SK-N-SH (cell line): ENCODE measurements around the gene TFB2M. TPM values are rescaled to one million over a fixed set of nuclear protein-coding genes. Genes with fewer than 3 reads are reported as not detected.
A peak's percentile ranks its signal among the peaks of the same experiment; 100 is the strongest.

Experiments used
- CTCF ChIA-PET: fragments of 300-600, 350-600 bp; formaldehyde crosslinking; extraction: SDS; loops from one replicate; lab custom pipeline; 2021; lab: Yijun Ruan, JAX
- POLR2A ChIA-PET: fragments of 350-600 bp; sonication (Branson Sonifier 250); formaldehyde crosslinking; extraction: SDS; loops from one replicate; lab custom pipeline; 2020; ENCODE audit warnings: antibody characterized with exemption, inconsistent platforms; lab: Yijun Ruan, JAX
- DNase-seq: peaks from one replicate; pipeline ENCODE4 v3.0.0; 2012
- H2AFZ ChIP-seq: fragments of 200-600 bp; sonication (generic); 2 replicates; pipeline ENCODE4 v1.8.1; 2016; ENCODE audit warnings: antibody characterized with exemption, mild to moderate bottlenecking, low read depth
- H3F3A ChIP-seq: fragments of 200-600 bp; sonication (generic); replicated peaks from 2 replicates; pipeline ENCODE3; 2016; ENCODE audit warnings: antibody characterized with exemption, mild to moderate bottlenecking; ENCODE audit not compliant: insufficient read depth
- H3K27ac ChIP-seq, 2 experiments: fragments of 200-500 bp in 1 of 2; fragments of 200-600 bp in 1 of 2; sonication (Bioruptor generic) in 1 of 2; sonication (generic), shearing (Covaris generic) in 1 of 2; 2 replicates each; pipeline versions ENCODE4 v1.5.1 to v1.6.1; 2014 to 2016; ENCODE audit warnings: low read depth in 2 of 2, inconsistent platforms in 1 of 2, low read length in 1 of 2, mild to moderate bottlenecking in 1 of 2, mixed read lengths in 1 of 2
- H3K27me3 ChIP-seq: fragments of 200-600 bp; sonication (generic), shearing (Covaris generic); 2 replicates; pipeline ENCODE4 v1.6.1; 2016; ENCODE audit warnings: mixed run types; ENCODE audit not compliant: insufficient read depth
- H3K36me3 ChIP-seq, 2 experiments: fragments of 200-500 bp in 1 of 2; fragments of 200-600 bp in 1 of 2; sonication (Bioruptor generic) in 1 of 2; sonication (generic) in 1 of 2; replicated peaks in 1 of 2; 2 replicates each; pipeline versions ENCODE3 to v1.5.1; 2014 to 2016; ENCODE audit warnings: low read length in 1 of 2, mild to moderate bottlenecking in 1 of 2; ENCODE audit not compliant: insufficient read depth in 2 of 2, control insufficient read depth in 1 of 2
- H3K4me1 ChIP-seq, 2 experiments: fragments of 200-500 bp in 1 of 2; fragments of 200-600 bp in 1 of 2; sonication (Bioruptor generic) in 1 of 2; sonication (generic), shearing (Covaris generic) in 1 of 2; 2 replicates each; pipeline versions ENCODE4 v1.5.1 to v1.6.1; 2014 to 2016; ENCODE audit warnings: low read depth in 1 of 2, low read length in 1 of 2, mixed run types in 1 of 2; ENCODE audit not compliant: insufficient read depth in 2 of 2, control insufficient read depth in 1 of 2
- H3K4me2 ChIP-seq: fragments of 200-600 bp; sonication (generic), shearing (Covaris generic); 2 replicates; pipeline ENCODE4 v1.6.1; 2017; ENCODE audit warnings: mixed run types
- H3K4me3 ChIP-seq, 2 experiments: fragments of 200-500 bp in 1 of 2; fragments of 200-600 bp in 1 of 2; sonication (Bioruptor generic) in 1 of 2; sonication (generic), shearing (Covaris generic) in 1 of 2; 2 replicates each; pipeline versions ENCODE4 v1.5.1 to v1.8.1; 2014 to 2016; ENCODE audit warnings: low read depth in 2 of 2, inconsistent platforms in 1 of 2, low read length in 1 of 2, mild to moderate bottlenecking in 1 of 2, mixed read lengths in 1 of 2, moderate library complexity in 1 of 2
- H3K79me2 ChIP-seq: fragments of 200-600 bp; sonication (generic); 2 replicates; pipeline ENCODE4 v1.8.1; 2017; ENCODE audit warnings: mild to moderate bottlenecking; ENCODE audit not compliant: insufficient read depth
- H3K9ac ChIP-seq: fragments of 200-600 bp; sonication (generic); 2 replicates; pipeline ENCODE4 v1.6.1; 2017; ENCODE audit warnings: mixed run types
- H3K9me2 ChIP-seq: fragments of 200-600 bp; sonication (generic); 2 replicates; pipeline ENCODE4 v1.6.1; 2017; ENCODE audit warnings: mixed run types
- H3K9me3 ChIP-seq: fragments of 200-600 bp; sonication (generic); 2 replicates; pipeline ENCODE4 v1.6.1; 2017; ENCODE audit warnings: mixed run types, mild to moderate bottlenecking, moderate library complexity
- H4K20me1 ChIP-seq: fragments of 200-600 bp; sonication (generic); 2 replicates; pipeline ENCODE4 v1.6.1; 2017; ENCODE audit warnings: mild to moderate bottlenecking, mixed run types; ENCODE audit not compliant: insufficient read depth
- ELF1 ChIP-seq: IDR thresholded peaks from 2 replicates; pipeline ENCODE4 v1.4.0; 2012
- EP300 ChIP-seq, 2 experiments: IDR thresholded peaks; 2 replicates each; pipeline versions ENCODE4 v1.4.0 to v1.6.1; 2012; ENCODE audit warnings: borderline replicate concordance in 1 of 2, low read depth in 1 of 2, low read length in 1 of 2
- FOXJ3 ChIP-seq: sonication (generic); formaldehyde crosslinking; IDR thresholded peaks from 2 replicates; pipeline ENCODE4 v1.5.1; 2020; ENCODE audit warnings: mild to moderate bottlenecking, missing genetic modification reagents
- FOXM1 ChIP-seq: IDR thresholded peaks from 2 replicates; pipeline ENCODE4 v1.4.0; 2012; ENCODE audit warnings: low read depth, mild to moderate bottlenecking
- GATA2 ChIP-seq: sonication (generic); formaldehyde crosslinking; IDR thresholded peaks from 2 replicates; pipeline ENCODE4 v1.5.0; 2020; ENCODE audit warnings: mild to moderate bottlenecking, missing genetic modification reagents
- JUND ChIP-seq: IDR thresholded peaks from 2 replicates; pipeline ENCODE4 v1.4.0; 2012
- MXI1 ChIP-seq: IDR thresholded peaks from 2 replicates; pipeline ENCODE4 v1.6.1; 2012; ENCODE audit warnings: mild to moderate bottlenecking, low read depth, low read length, improper control_type of control experiment
- PBX3 ChIP-seq: IDR thresholded peaks from 2 replicates; pipeline ENCODE4; 2012
- POLR2AphosphoS5 ChIP-seq: IDR thresholded peaks from 2 replicates; pipeline ENCODE4 v1.6.1; 2012; ENCODE audit warnings: low read depth, low read length
- RAD21 ChIP-seq: IDR thresholded peaks from 2 replicates; pipeline ENCODE4 v1.6.1; 2012; ENCODE audit warnings: mild to moderate bottlenecking, low read length
- RCOR1 ChIP-seq: fragments of 150-350 bp; IDR thresholded peaks from 2 replicates; pipeline ENCODE4 v1.6.1; 2017; ENCODE audit warnings: antibody characterized with exemption, low read length
- RFX5 ChIP-seq: IDR thresholded peaks from 2 replicates; pipeline ENCODE4 v1.6.1; 2012; ENCODE audit warnings: mild to moderate bottlenecking, improper control_type of control experiment, low read length
- RXRA ChIP-seq: IDR thresholded peaks from 2 replicates; pipeline ENCODE4 v1.4.0; 2012; ENCODE audit warnings: low read depth, mild to moderate bottlenecking, borderline replicate concordance
- SMC3 ChIP-seq: IDR thresholded peaks from 2 replicates; pipeline ENCODE4 v1.6.1; 2012; ENCODE audit warnings: low read depth, low read length, improper control_type of control experiment
- TAF1 ChIP-seq: IDR thresholded peaks from 2 replicates; pipeline ENCODE4 v1.6.1; 2012; ENCODE audit warnings: low read depth, mild to moderate bottlenecking, low read length, moderate library complexity, borderline replicate concordance
- TCF12 ChIP-seq: IDR thresholded peaks from 2 replicates; pipeline ENCODE4 v1.4.0; 2012
- USF1 ChIP-seq: IDR thresholded peaks from 2 replicates; pipeline ENCODE4 v1.4.0; 2012; ENCODE audit warnings: low read depth, borderline replicate concordance
- YY1 ChIP-seq: IDR thresholded peaks from 2 replicates; pipeline ENCODE4 v1.4.0; 2012; ENCODE audit warnings: low read depth, mild to moderate bottlenecking
- ZBTB33 ChIP-seq: IDR thresholded peaks from 2 replicates; pipeline ENCODE4 v1.4.0; 2012; ENCODE audit warnings: low read depth, borderline replicate concordance
- WGBS: methylation state at CpG from one replicate; pipeline ENCODE4 v1.1.6; 2017; ENCODE audit warnings: low lambda C conversion rate; 5-methylcytosine and 5-hydroxymethylcytosine counted together
- polyA plus RNA-seq, 3 experiments: library from polyadenylated mRNA; depleted of rRNA; stranded (reverse); fragments of >200 nt; gene quantifications; 2 replicates each; pipeline ENCODE4 v1.2.3, GENCODE V29; 2012

Gene TFB2M
- polyA plus RNA-seq, 1 of the 3 experiments (the other 2 are of a cell fraction) = 17.3 TPM

GRCh38 chr1:246565751-246566127 is 322 bp downstream of the TFB2M start:
- Histone ChIP-seq H3K79me2 (peaks cover 94% of the 10 kb centered on the region), H2AFZ (peak overlapping the region; percentile 64), H3K4me2 (peak overlapping the region; percentile 81), H3K27ac (peak overlapping the region; percentile 82 to 97), H3K9ac (peak overlapping the region; percentile 82), H3F3A (peaks cover 21% of the 10 kb centered on the region), H4K20me1 (no peaks in the 10 kb centered on the region), H3K36me3 (peaks cover 17 to 29% of the 10 kb centered on the region in 2 experiments), H3K4me3 (peak overlapping the region; percentile 90 to 96), H3K9me3 (no peaks in the 10 kb centered on the region), H3K9me2 (no peaks in the 10 kb centered on the region), H3K27me3 (no peaks in the 10 kb centered on the region), H3K4me1 (peaks cover 11 to 13% of the 10 kb centered on the region in 2 experiments; a peak in 3 of 4 replicates)
- WGBS = 1% methylated on average over 18 of the region's 25 CpGs
- DNase-seq = no peak
- POLR2A ChIA-PET = interaction anchor here (0.6 kb wide), 1 partner anchor 443 kb away, joined by 3 read pairs; no protein-coding TSS in a partner anchor
- TF ChIP-seq YY1 (no peak), SMC3 (no peak), ZBTB33 (no peak), FOXJ3 (CRISPR knock-in tag) (no peak), GATA2 (no peak), RCOR1 (no peak), FOXM1 (no peak), PBX3 (no peak), USF1 (no peak), ELF1 (no peak)
- CTCF ChIA-PET = interaction anchor here (1.8 kb wide), 1 partner anchor 73 kb away, joined by 3 read pairs; no protein-coding TSS in a partner anchor

- no peak for DNase-seq
- Histone ChIP-seq H3K4me1 (peaks cover 9 to 10% of the 10 kb centered on the region in 2 experiments; a peak in 3 of 4 replicates), H2AFZ (peak overlapping the region; percentile 64), H3K4me2 (peak overlapping the region; percentile 81), H3K27ac (peak overlapping the region; percentile 82 to 97), H3F3A (peaks cover 21% of the 10 kb centered on the region), H3K9ac (peak overlapping the region; percentile 82), H3K36me3 (peaks cover 19 to 32% of the 10 kb centered on the region in 2 experiments), H3K9me2 (no peaks in the 10 kb centered on the region), H4K20me1 (no peaks in the 10 kb centered on the region), H3K9me3 (no peaks in the 10 kb centered on the region), H3K4me3 (peak overlapping the region; percentile 90 to 96), H3K79me2 (peaks cover 94% of the 10 kb centered on the region), H3K27me3 (no peaks in the 10 kb centered on the region)
- CTCF ChIA-PET = no interaction called here
- POLR2A ChIA-PET = no interaction called here
- 8% methylated on average over 33 of the region's 33 CpGs for WGBS
- no peak for TF ChIP-seq POLR2AphosphoS5
- TF ChIP-seq EP300 (IDR thresholded peaks at IDR 0.05; ENCODE audit: borderline replicate concordance in 1 of 2, low read depth in 1 of 2, low read length in 1 of 2) = no peak
- no peak for TF ChIP-seq PBX3
- no peak for TF ChIP-seq GATA2
- TF ChIP-seq TCF12 = no peak
- no peak for TF ChIP-seq JUND
- TF ChIP-seq FOXJ3 (CRISPR knock-in tag) = no peak
- no peak; the same call in 1 of the 2 replicates for TF ChIP-seq MXI1
- TF ChIP-seq RFX5 = no peak
- TF ChIP-seq RXRA = no peak
- TF ChIP-seq ZBTB33 = no peak
- TF ChIP-seq TAF1 = no peak
- no peak for TF ChIP-seq RAD21
These were observed 966 bp downstream of the TFB2M start for GRCh38 chr1:246564839-246565750.
